Astrocyte of the hippocampus (primary cell): Measurements from ENCODE around the gene WDR27.
"Not testable (repeated sequence)": the region's sequence is repeated elsewhere in the genome, so short reads cannot be mapped to it uniquely, and the experiment has no call there.

ENCODE experiments used
- DNase-seq: peaks from one replicate; pipeline ENCODE4 v3.0.0; 2011; ENCODE audit warnings: low read depth, low spot score

WDR27 gene

DNA sequence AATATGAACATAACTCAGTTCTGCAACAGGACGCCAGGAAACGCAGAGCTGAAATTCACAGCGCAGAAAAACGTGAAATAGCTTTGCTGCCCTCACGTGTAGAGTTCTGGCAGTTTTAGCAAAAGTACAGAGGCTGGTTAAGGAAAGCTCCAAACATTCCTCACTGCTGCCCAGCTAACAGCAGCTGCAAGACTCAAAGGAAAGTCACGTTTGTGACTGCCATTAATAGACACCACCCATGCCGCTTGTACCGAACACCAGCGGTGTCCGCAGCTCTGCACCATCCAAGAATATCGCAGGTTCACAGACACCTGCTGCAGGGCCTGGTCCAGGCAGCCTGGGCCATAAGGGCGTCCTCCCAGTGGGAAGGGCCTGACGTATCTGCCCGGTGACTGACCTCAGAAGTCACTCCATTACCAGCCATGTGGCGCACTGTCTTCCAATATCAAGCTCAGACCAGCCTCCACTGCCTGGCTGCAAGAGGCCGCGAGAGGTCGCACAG lies 61.4 kb downstream of the WDR27 start:
- DNase-seq, result no peak

DNA sequence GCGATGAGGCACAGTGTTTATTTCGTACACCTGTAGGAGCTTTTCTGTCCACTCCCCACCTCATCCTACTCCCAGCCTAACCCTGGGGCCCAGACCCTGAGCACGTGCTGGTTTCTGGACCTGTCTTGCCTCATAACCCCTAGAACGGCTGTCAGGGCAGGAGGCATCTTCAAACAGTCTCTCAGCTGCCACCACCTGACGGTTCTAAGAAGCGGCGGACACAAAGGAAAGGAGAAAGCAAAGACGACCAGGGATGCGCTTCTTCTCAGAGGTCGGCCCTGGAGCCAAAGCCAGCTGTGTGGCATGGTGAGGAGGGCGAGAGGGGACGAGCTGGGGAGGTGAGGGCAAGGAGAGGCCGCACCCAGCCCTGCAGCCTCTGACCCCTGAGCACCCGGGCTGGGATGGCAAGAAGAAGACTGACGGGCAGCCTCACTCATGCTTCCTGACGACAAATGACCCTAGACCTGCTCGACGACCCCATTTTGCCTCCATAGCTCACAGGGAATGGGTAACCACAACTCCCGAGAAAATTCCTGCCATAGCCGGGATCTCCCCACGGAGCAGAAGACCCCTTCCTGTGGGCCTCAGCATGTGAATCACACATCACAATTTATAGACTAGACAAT lies 62.1 kb downstream of the WDR27 start:
- no peak for DNase-seq

DNA sequence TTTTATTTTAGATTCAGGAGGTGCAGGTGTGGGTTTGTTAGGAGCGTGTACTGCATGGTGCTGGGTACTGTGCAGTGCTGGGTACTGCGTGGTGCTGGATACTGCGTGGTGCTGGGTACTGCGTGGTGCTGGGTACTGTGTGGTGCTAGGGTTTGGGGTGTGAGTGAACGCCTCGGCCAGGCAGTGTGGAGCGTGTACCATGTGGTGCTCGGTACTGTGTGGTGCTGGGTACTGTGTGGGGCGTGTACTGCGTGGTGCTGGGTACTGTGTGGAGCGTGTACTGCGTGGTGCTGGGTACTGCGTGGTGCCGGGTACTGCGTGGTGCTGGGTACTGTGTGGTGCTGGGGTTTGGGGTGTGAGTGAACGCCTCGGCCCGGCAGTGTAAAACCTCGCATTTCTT lies 62.9 kb downstream of the WDR27 start:
- DNase-seq, result no peak

DNA sequence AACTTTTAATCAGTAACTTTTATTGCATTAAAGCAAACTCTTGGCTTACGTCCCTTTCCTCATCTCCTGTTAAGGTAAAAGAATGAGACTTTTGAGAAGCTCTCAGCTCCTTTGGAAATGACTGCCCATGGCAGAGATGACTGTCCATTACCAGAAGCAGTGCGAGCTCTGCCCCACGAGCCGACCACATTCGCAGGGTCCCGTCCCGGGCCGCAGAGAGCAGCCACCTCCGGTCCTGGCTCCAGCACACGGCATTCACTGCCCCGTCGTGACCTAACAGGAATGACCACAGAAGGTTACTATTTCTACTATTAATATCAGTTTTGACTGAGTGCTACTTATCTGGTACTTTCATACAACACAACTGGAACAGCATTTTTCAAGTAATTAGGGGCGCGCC lies 63.4 kb downstream of the WDR27 start:
- DNase-seq, result no peak

DNA sequence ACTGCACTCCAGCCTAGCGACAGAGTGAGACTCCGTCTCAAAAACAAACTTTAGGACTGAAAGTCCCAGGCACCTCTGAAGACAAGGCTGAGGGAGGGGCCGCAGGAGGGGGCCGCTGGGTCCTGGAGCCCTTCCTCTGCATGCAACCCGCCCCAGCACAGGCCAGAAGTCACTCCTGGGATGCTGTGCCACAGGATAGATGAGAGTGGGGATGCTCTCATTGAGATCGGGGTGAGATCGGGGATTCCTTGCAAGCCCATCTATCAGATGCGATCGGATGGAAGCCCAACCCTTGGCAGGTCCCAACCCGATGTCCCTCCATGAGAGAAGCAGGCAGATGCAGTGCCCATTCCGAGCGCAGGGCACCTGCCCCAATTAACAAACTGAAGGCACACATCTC lies 66.5 kb downstream of the WDR27 start:
- no peak for DNase-seq

DNA sequence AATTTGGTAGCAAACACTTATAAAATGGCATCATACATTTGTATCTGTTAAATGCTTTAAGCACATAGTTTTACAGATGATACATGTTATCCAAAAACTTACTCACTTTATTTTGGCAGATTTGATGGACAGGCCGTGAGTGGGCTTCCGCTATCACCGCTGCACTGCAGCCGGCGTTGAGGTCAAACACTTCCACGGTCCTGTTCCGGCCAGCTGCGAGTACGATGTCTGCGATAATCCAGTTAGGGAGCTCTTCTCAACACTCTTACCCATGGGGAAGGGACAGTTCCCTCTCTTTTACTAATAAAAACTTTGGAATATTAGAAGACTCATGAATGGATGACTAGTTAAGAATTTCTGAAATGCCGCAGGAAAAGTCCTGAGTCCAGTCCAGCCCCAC lies 69.0 kb downstream of the WDR27 start:
- DNase-seq, result no peak

DNA sequence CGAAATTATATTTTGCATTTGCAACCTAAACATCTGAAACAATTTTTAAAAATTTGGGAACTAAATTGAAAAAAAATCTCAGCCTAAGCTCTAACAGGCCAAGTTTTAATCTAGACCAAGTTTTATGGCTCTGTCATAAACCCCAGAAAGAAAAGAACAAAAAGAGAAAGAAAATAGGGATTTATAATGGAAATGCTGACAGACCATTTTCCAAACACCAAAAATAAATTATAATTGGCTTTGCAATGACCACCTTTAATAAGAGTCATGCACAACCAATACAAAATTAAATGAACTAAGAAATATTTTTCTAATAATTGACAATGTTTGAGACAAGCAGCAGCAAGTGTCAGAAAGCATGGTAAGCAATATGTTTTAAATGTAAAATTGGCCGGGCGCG lies 72.6 kb downstream of the WDR27 start:
- DNase-seq, result no peak

DNA sequence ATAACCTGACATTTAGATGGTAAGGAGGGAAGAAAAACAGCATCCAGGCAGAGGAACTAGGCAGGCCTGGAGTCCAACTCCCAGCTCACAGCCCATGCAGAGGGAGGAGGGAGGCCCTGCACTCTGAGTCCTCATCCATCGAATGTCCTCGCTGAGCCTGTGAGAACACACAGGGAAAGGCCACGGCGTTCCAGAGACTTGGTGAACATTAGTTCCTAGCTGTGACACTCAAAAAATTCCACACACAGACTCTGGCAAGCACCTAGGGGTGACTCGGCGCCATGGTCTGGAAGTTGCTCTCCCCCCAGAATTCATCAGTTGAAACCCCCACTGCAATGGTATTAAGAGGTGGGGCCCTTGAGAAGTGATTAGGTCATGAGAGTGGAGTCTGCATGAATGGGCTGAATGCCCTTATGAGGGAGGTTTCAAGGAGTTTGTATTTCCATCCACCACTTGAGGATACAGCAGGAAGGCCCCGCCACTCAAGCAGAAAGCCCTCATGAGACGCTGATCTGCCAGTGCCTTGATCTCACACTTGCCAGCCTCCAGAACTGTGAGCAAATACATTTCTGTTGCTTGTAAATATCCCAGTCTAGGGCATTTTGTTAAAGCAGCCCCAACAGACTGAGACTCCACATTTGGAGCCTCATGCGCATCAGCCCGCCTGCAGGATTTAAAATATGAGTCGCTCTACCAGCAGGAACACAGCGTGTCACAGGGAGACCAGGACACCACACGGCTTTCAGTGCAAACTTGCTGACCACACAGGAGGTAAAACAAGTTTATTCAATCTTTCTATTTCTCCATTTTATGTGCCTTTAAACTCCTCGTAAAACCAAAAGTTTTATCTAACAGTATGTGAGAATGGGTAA lies 73.9 kb downstream of the WDR27 start:
- no peak for DNase-seq

DNA sequence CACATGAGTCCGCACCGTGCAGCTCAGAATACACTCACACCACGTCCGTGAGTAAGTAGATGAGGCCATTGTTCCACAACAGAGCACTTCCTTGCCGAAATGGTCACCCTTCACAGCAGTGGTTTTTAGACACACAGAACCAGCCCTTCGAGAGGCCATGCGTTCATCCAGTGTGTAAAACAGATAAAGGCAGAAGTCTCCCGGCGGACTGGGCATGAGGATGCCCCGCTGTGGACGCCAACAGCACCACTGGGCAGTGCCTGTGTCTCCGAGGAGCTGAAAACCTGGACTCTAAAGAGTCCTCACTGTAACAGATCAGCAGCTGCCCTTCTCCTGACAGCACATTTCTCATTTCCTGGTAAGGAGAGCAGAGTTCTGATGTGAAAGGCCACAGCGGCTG lies 75.2 kb downstream of the WDR27 start:
- no peak for DNase-seq

DNA sequence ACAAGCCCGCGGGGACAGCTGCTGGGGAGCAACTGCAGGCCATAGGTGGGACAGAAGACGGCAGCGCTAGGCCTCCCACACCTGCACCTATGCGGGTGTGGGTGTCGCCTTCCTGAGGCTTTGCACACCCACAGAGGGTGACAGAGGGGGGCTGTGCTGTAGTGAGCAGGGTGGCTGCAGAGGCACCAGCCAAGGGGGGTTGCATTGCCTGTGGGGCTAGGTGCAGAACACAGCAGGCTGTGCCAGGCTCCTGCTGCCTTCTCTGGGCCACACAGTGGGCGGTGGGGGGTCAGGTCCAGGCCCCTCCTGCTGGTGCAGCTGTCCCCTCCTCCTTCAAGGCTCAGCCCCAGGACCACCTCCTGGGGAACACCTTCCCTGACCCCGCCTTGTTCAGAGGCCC lies 75.7 kb downstream of the WDR27 start:
- DNase-seq, result no peak

DNA sequence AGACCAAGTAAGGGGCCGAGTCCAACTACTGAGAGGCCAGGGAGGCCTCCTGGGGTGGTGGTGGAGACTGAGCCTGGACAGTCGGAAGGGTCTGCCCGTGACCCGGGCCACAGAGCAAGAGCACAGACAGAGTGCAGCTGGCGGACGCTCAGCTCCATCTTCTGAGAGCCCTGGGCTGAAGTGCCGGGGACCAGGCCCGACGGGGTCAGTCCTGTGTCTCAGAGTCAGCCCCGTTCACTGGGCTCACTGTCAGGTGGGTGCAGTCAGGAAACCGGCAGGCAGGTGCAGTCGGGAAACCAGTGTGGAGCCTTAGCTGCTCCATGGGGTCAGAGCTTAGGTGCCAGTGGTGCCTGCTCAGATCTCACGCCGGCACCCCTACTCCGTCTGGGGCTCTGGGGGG lies 76.5 kb downstream of the WDR27 start:
- DNase-seq, result no peak

DNA sequence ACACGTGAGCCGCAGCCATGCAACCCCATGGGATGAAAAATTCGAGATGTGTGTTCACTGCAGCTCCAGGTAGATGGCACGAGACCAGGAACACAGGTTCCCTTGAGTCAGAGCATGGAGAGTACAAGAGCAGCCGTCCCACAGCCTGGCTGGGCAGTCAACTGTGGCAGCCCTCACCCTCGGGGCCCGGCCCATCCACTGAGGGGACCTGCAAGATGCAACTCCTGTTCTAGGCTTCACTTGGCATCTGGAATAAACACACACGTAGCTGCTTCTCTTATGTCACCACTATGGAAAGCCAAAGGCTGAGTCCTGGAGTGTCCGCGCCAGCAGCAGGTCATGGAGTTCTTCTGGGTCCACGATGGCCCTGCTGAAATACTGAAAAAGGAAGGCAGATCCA lies 77.0 kb downstream of the WDR27 start:
- no peak for DNase-seq

DNA sequence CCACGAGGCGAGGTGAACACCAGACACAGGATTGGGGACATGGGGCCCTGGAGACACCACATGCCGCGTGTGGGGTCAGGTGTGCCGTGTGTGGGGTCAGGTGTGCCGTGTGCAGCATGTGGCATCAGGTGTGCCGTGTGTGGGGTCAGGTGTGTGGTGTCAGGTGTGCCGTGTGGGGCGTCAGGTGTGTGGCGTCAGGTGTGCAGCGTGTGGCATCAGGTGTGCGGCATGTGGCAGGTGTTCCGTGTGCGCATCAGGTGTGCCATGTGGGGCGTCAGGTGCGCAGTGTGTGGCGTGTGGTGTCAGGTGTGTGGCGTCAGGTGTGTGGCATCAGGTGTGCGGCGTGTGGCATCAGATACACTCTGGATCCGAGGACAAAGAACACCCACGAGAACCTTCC lies 77.9 kb downstream of the WDR27 start:
- DNase-seq, result no peak

DNA sequence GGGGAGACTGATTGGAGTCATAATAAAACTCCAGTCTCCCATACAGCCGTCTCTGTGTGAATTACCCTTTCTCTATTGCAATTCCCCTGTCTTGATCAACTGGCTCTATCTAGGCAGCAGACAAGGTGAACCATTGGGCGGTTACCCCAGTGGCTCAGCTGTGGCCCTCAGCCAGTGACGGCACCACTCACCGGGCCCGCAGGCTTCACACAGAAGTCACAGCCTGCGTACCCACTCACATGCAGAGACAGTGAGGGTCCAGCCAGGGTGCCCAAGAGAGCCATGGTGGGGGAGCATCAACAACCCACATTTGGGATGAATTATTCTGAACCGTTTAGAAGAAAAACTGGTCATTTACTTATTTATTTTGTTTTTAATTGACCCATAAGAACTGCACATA lies 78.5 kb downstream of the WDR27 start:
- DNase-seq, result no peak

DNA sequence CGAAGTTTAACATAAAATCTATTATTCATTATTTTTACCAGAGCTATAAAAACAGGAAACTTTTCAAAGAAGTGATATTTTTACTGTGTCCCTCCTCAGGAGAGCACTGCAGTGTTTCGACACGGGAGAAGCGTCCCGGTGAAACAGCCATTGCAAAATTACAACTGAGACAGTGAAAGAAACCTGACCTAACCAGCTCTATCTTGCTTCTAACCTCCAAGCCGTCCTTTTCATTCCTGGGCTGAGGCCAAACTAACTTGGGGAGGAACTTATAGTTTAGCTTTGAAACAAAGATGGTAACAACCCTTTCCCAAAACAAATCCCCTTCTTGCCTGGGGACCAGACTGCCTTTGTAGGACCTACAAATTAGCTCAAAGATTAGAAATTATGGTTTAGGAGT lies 79.2 kb downstream of the WDR27 start:
- no peak for DNase-seq

DNA sequence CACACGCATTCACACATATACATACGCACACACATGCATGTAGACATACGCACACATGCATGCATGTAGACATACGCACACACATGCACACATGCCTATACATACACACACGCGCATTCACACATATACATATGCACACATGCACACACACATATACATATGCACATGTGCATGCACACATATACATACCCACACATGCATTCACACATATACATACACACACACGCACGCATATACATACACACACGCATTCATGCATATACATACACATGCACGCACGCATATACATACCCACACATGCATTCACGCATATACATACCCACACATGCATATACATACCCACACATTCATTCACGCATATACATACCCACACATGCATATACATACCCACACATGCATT lies 80.5 kb downstream of the WDR27 start:
- DNase-seq, result no peak

DNA sequence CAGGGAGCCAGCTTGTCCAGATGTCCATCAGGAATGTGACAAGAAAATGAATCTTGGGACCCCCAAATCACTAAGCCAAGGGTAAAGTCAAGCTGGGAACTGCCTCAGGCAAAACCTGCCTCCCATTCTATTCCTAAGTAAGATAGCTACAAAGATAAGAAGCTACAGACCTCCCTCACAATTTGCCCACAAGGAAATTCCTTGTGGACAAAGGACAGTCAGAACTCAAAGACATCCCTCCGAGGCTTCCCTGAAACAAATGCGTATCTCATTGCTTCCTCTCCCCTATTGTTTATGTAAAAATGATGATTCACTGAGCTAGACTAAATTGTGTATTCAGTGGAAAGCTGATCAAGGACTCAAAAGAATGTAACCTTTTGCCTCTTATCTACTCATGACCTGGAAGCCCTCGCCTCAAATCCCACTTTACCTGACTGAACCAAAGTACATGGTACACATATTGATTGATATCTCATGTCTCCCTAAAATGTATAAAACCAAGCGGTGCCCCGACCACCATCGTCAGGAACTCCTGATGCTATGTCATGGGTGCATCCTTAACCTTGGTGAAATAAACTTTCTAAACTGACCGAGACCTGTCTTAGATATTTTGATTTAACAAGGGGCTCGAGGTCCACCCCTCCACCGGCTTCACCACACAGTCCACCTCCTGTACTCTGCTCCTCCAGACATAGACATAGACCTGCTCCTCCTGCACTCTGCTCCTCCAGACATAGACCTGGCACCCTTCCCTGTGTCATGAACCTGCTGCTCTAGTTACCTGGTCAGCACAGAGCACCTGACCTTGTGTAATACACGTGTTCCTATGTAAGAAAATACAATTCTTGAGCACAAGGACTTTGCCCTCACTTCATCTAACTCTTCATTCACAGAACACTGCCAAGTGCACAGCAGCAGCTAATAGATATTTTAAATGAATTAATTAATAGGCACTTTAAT lies 81.4 kb downstream of the WDR27 start:
- no peak for DNase-seq

DNA sequence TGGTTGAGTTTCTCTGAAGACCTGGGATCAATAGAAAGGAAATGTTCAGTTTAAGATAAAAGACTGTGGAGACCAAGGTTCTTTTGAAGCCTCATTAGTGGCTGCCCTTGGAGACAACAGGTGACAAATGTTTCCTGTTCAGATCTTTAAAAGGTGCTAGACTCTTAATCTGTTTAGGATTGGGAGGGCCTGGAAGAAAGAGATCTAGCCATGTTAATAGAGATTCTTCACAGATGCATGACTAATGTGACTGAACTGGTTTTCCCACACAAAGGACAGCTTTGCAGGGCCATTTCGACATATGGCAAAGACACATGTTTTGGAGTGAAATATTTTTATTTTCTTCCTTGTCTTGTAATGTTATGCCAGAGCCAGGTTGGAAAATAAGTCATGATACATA lies 82.2 kb downstream of the WDR27 start:
- DNase-seq, result no peak

DNA sequence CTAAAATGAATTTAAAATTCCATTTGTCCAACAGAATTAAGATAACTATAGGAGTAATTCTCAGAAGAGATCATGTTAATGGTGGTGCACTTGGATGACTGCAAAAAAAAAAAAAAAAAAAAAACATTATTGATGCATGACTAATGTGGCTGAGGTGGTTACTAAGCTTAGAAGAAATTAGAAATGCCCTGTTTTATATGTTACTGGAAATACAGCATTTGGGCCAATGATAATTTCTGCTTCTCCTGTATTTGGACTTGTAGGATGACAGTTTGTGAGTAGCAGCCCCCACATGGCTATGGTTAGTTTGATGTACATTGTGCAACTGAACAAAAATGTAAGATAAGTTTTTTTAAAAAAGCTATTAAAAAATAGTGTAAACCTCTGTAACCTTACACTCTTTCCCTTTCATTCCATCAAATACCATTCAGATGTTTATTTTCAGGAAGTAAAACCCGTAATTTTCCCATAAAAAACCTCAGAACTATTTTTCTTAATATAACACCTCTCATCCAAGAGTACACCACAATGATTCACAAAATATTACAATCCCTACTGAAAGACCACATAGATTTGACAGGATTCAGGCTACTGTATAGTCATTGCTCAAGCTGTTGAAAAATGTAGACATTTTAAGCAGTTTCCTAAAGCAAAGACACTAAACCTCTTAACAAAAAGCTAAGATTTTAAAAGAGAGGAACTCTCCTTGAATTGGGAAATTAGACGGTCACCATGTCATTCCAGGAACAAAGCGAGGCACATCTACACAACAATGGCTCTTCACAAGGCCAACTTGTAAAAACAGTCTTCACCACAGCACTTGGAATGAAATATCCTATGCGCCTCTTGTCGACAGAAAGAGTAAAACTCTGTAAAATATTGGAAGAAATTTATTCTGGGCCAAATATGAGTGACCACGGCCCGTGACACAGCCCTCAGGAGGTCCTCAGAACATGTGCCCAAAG lies 83.0 kb downstream of the WDR27 start:
- DNase-seq, result peak; percentile 60

DNA sequence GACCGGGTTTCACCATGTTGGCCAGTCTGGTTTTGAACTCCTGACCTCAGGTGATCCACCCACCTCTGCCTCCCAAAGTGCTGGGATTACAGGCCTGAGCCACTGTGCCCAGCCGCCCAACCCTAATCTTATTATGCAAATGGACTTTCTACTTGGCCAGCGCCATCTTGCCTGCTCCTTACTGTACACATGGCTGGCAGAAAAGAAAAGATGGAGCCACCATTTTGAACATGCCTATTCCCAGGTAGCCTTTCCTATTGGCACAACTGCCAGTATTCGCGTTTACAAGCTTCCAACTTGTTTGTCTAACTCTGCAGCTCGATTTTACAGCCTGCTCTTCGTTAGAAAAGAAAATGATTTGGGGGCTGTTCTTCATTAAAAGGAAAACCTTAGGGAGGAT lies 84.3 kb downstream of the WDR27 start:
- DNase-seq, result no peak

DNA sequence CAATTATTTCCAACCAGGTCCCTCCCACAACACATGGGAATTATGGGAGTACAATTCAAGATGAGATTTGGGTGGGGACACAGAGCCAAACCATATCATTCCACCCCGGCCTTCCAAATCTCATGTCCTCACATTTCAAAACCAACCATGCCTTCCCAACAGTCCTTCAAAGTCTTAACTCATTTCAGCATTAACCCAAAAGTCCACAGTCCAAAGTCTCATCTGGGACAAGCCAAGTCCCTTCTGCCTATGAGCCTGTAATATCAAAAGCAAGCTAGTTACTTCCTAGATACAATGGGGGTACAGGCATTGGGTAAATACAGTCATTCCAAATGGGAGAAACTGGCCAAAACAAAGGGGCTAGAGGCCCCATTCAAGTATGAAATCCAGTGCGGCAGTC lies 93.2 kb downstream of the WDR27 start:
- DNase-seq, result not testable (repeated sequence)
